SK-N-SH (cell line): ENCODE measurements around the gene ZNF217. TPM values are rescaled to one million over a fixed set of nuclear protein-coding genes. Genes with fewer than 3 reads are reported as not detected.
"Not testable (repeated sequence)": the region's sequence is repeated elsewhere in the genome, so short reads cannot be mapped to it uniquely, and the experiment has no call there.

Source experiments
- CTCF ChIA-PET: fragments of 300-600, 350-600 bp; formaldehyde crosslinking; extraction: SDS; loops from one replicate; lab custom pipeline; 2021; lab: Yijun Ruan, JAX
- POLR2A ChIA-PET: fragments of 350-600 bp; sonication (Branson Sonifier 250); formaldehyde crosslinking; extraction: SDS; loops from one replicate; lab custom pipeline; 2020; ENCODE audit warnings: antibody characterized with exemption, inconsistent platforms; lab: Yijun Ruan, JAX
- DNase-seq: peaks from one replicate; pipeline ENCODE4 v3.0.0; 2012
- H2AFZ ChIP-seq: fragments of 200-600 bp; sonication (generic); 2 replicates; pipeline ENCODE4 v1.8.1; 2016; ENCODE audit warnings: antibody characterized with exemption, mild to moderate bottlenecking, low read depth
- H3F3A ChIP-seq: fragments of 200-600 bp; sonication (generic); replicated peaks from 2 replicates; pipeline ENCODE3; 2016; ENCODE audit warnings: antibody characterized with exemption, mild to moderate bottlenecking; ENCODE audit not compliant: insufficient read depth
- H3K27ac ChIP-seq, 2 experiments: fragments of 200-500 bp in 1 of 2; fragments of 200-600 bp in 1 of 2; sonication (Bioruptor generic) in 1 of 2; sonication (generic), shearing (Covaris generic) in 1 of 2; 2 replicates each; pipeline versions ENCODE4 v1.5.1 to v1.6.1; 2014 to 2016; ENCODE audit warnings: low read depth in 2 of 2, inconsistent platforms in 1 of 2, low read length in 1 of 2, mild to moderate bottlenecking in 1 of 2, mixed read lengths in 1 of 2
- H3K27me3 ChIP-seq: fragments of 200-600 bp; sonication (generic), shearing (Covaris generic); 2 replicates; pipeline ENCODE4 v1.6.1; 2016; ENCODE audit warnings: mixed run types; ENCODE audit not compliant: insufficient read depth
- H3K36me3 ChIP-seq, 2 experiments: fragments of 200-500 bp in 1 of 2; fragments of 200-600 bp in 1 of 2; sonication (Bioruptor generic) in 1 of 2; sonication (generic) in 1 of 2; replicated peaks in 1 of 2; 2 replicates each; pipeline versions ENCODE3 to v1.5.1; 2014 to 2016; ENCODE audit warnings: low read length in 1 of 2, mild to moderate bottlenecking in 1 of 2; ENCODE audit not compliant: insufficient read depth in 2 of 2, control insufficient read depth in 1 of 2
- H3K4me1 ChIP-seq, 2 experiments: fragments of 200-500 bp in 1 of 2; fragments of 200-600 bp in 1 of 2; sonication (Bioruptor generic) in 1 of 2; sonication (generic), shearing (Covaris generic) in 1 of 2; 2 replicates each; pipeline versions ENCODE4 v1.5.1 to v1.6.1; 2014 to 2016; ENCODE audit warnings: low read depth in 1 of 2, low read length in 1 of 2, mixed run types in 1 of 2; ENCODE audit not compliant: insufficient read depth in 2 of 2, control insufficient read depth in 1 of 2
- H3K4me2 ChIP-seq: fragments of 200-600 bp; sonication (generic), shearing (Covaris generic); 2 replicates; pipeline ENCODE4 v1.6.1; 2017; ENCODE audit warnings: mixed run types
- H3K4me3 ChIP-seq, 2 experiments: fragments of 200-500 bp in 1 of 2; fragments of 200-600 bp in 1 of 2; sonication (Bioruptor generic) in 1 of 2; sonication (generic), shearing (Covaris generic) in 1 of 2; 2 replicates each; pipeline versions ENCODE4 v1.5.1 to v1.8.1; 2014 to 2016; ENCODE audit warnings: low read depth in 2 of 2, inconsistent platforms in 1 of 2, low read length in 1 of 2, mild to moderate bottlenecking in 1 of 2, mixed read lengths in 1 of 2, moderate library complexity in 1 of 2
- H3K79me2 ChIP-seq: fragments of 200-600 bp; sonication (generic); 2 replicates; pipeline ENCODE4 v1.8.1; 2017; ENCODE audit warnings: mild to moderate bottlenecking; ENCODE audit not compliant: insufficient read depth
- H3K9ac ChIP-seq: fragments of 200-600 bp; sonication (generic); 2 replicates; pipeline ENCODE4 v1.6.1; 2017; ENCODE audit warnings: mixed run types
- H3K9me2 ChIP-seq: fragments of 200-600 bp; sonication (generic); 2 replicates; pipeline ENCODE4 v1.6.1; 2017; ENCODE audit warnings: mixed run types
- H3K9me3 ChIP-seq: fragments of 200-600 bp; sonication (generic); 2 replicates; pipeline ENCODE4 v1.6.1; 2017; ENCODE audit warnings: mixed run types, mild to moderate bottlenecking, moderate library complexity
- H4K20me1 ChIP-seq: fragments of 200-600 bp; sonication (generic); 2 replicates; pipeline ENCODE4 v1.6.1; 2017; ENCODE audit warnings: mild to moderate bottlenecking, mixed run types; ENCODE audit not compliant: insufficient read depth
- CTCF ChIP-seq: fragments of 200-600 bp; sonication (generic); IDR thresholded peaks from 2 replicates; pipeline ENCODE4 v1.6.1; 2017; ENCODE audit warnings: antibody characterized with exemption, mild to moderate bottlenecking, moderate library complexity
- GABPA ChIP-seq: IDR thresholded peaks from 2 replicates; pipeline ENCODE4 v1.4.0; 2012; ENCODE audit warnings: low read depth, mild to moderate bottlenecking
- IRF3 ChIP-seq: fragments of 150-350 bp; IDR thresholded peaks from 2 replicates; pipeline ENCODE4 v1.6.1; 2016; ENCODE audit warnings: mild to moderate bottlenecking, low read depth, low read length
- PBX3 ChIP-seq: IDR thresholded peaks from 2 replicates; pipeline ENCODE4; 2012
- RAD21 ChIP-seq: IDR thresholded peaks from 2 replicates; pipeline ENCODE4 v1.6.1; 2012; ENCODE audit warnings: mild to moderate bottlenecking, low read length
- RXRA ChIP-seq: IDR thresholded peaks from 2 replicates; pipeline ENCODE4 v1.4.0; 2012; ENCODE audit warnings: low read depth, mild to moderate bottlenecking, borderline replicate concordance
- TCF12 ChIP-seq: IDR thresholded peaks from 2 replicates; pipeline ENCODE4 v1.4.0; 2012
- WGBS: methylation state at CpG from one replicate; pipeline ENCODE4 v1.1.6; 2017; ENCODE audit warnings: low lambda C conversion rate; 5-methylcytosine and 5-hydroxymethylcytosine counted together
- polyA plus RNA-seq, 3 experiments: library from polyadenylated mRNA; depleted of rRNA; stranded (reverse); fragments of >200 nt; gene quantifications; 2 replicates each; pipeline ENCODE4 v1.2.3, GENCODE V29; 2012

The ZNF217 gene
- polyA plus RNA-seq, 1 of the 3 experiments (the other 2 are of a cell fraction) = 6.9 TPM

GRCh38 chr20:53637310-53637709 is 43.7 kb upstream of the ZNF217 start:
- CTCF ChIA-PET = not testable (repeated sequence)

GRCh38 chr20:53636540-53637097 is 43.0 kb upstream of the ZNF217 start:
- peaks cover 4% of the 10 kb centered on the region for H3F3A ChIP-seq
- TF ChIP-seq IRF3 (no peak), RAD21 (no peak), RXRA (no peak), CTCF (no peak)
- H2AFZ ChIP-seq = no peak overlapping the region
- H3K27me3 ChIP-seq = no peaks in the 10 kb centered on the region
- no peaks in the 10 kb centered on the region for H3K36me3 ChIP-seq
- H3K27ac ChIP-seq = no peak overlapping the region
- no peak overlapping the region for H3K9ac ChIP-seq
- ChIA-PET CTCF (no interaction called here), POLR2A (no interaction called here)
- WGBS = 87% methylated on average over 2 of the region's 2 CpGs
- no peak overlapping the region for H3K4me3 ChIP-seq
- DNase-seq = no peak
- H3K79me2 ChIP-seq = no peaks in the 10 kb centered on the region
- no peak overlapping the region for H3K4me2 ChIP-seq
- H4K20me1 ChIP-seq = no peaks in the 10 kb centered on the region
- no peaks in the 10 kb centered on the region for H3K9me3 ChIP-seq
- H3K4me1 ChIP-seq = no peaks in the 10 kb centered on the region
- no peaks in the 10 kb centered on the region for H3K9me2 ChIP-seq

More at GRCh38 chr20:53637310-53637709, 43.7 kb upstream of the ZNF217 start:
- H3K9ac ChIP-seq, H3K27me3 ChIP-seq, POLR2A ChIA-PET, DNase-seq, H3K9me2 ChIP-seq, H2AFZ ChIP-seq, H3K27ac ChIP-seq, H3K79me2 ChIP-seq, H3K4me3 ChIP-seq, H3K4me2 ChIP-seq, H4K20me1 ChIP-seq, H3K9me3 ChIP-seq, H3K36me3 ChIP-seq, H3K4me1 ChIP-seq: not testable (repeated sequence)
- H3F3A ChIP-seq = peaks cover 11% of the 10 kb centered on the region
- WGBS = 97% methylated on average over 9 of the region's 9 CpGs

GRCh38 chr20:53635221-53635620 is 41.6 kb upstream of the ZNF217 start:
- no peak for TF ChIP-seq TCF12
- no peak for TF ChIP-seq GABPA
- TF ChIP-seq PBX3 = no peak

More at GRCh38 chr20:53635221-53635620, 41.6 kb upstream of the ZNF217 start:
- Histone ChIP-seq H3K4me1 (no peaks in the 10 kb centered on the region), H3K9ac (no peak overlapping the region), H4K20me1 (no peaks in the 10 kb centered on the region), H3K27me3 (no peaks in the 10 kb centered on the region), H3K79me2 (no peaks in the 10 kb centered on the region), H3K36me3 (no peaks in the 10 kb centered on the region), H3K9me2 (no peaks in the 10 kb centered on the region), H2AFZ (no peak overlapping the region), H3F3A (no peaks in the 10 kb centered on the region), H3K4me3 (no peak overlapping the region), H3K27ac (no peak overlapping the region), H3K4me2 (no peak overlapping the region), H3K9me3 (no peaks in the 10 kb centered on the region)
- CTCF ChIA-PET = interaction anchor here (1.0 kb wide), 1 partner anchor 56 kb away, joined by 3 read pairs; no protein-coding TSS in a partner anchor
- 87% methylated on average over 3 of the region's 5 CpGs for WGBS
- POLR2A ChIA-PET = no interaction called here
- DNase-seq = no peak
